Endothelial cell (in vitro differentiated cells): ENCODE results near the gene CELA2A. TPM values are rescaled to one million over a fixed set of nuclear protein-coding genes. Genes with fewer than 3 reads are reported as not detected.

ENCODE experiments used
- DNase-seq: peaks from one replicate; pipeline ENCODE4 v3.0.0; 2021; ENCODE audit warnings: low spot score
- H3K27ac Mint-ChIP-seq: one replicate; pipeline ENCODE4 v1.8.0; 2021; ENCODE audit warnings: mixed read lengths, inconsistent platforms; ENCODE audit not compliant: unreplicated experiment
- H3K27me3 Mint-ChIP-seq: one replicate; pipeline ENCODE4 v1.8.0; 2021; ENCODE audit warnings: mild to moderate bottlenecking, moderate library complexity, mixed read lengths, inconsistent platforms; ENCODE audit not compliant: unreplicated experiment
- H3K36me3 Mint-ChIP-seq: one replicate; pipeline ENCODE4 v1.8.0; 2021; ENCODE audit warnings: mild to moderate bottlenecking, low read depth, mixed read lengths, inconsistent platforms; ENCODE audit not compliant: unreplicated experiment
- H3K4me1 Mint-ChIP-seq: one replicate; pipeline ENCODE4 v1.8.0; 2021; ENCODE audit warnings: mild to moderate bottlenecking, mixed read lengths, inconsistent platforms; ENCODE audit not compliant: unreplicated experiment
- H3K4me3 Mint-ChIP-seq: one replicate; pipeline ENCODE4 v1.8.0; 2021; ENCODE audit warnings: mild to moderate bottlenecking, mixed read lengths, inconsistent platforms; ENCODE audit not compliant: unreplicated experiment
- H3K9me3 Mint-ChIP-seq: one replicate; pipeline ENCODE4 v1.8.0; 2021; ENCODE audit warnings: mixed read lengths, inconsistent platforms; ENCODE audit not compliant: unreplicated experiment
- CTCF ChIP-seq: fragments of 200-600 bp; sonication (generic); IDR thresholded peaks from one replicate; pipeline ENCODE4 v1.5.0; 2021; ENCODE audit warnings: antibody characterized with exemption; ENCODE audit not compliant: unreplicated experiment
- total RNA-seq: library from RNA; stranded (reverse); fragmentation: NEBNext Ultra II Directional; extraction: Animal tissue kit (Norgen Biotek cat#: 25700); gene quantifications from one replicate; pipeline ENCODE4 v1.2.1, GENCODE V29; 2021; ENCODE audit not compliant: unreplicated experiment

The CELA2A gene
- total RNA-seq, 1 donor from 2014 or later, result not detected

GRCh38 chr1:15449567-15449966 lies 7.0 kb upstream of the CELA2A start:
- peaks cover 4% of the 10 kb centered on the region for H3K36me3 Mint-ChIP-seq
- no peak for DNase-seq
- TF ChIP-seq CTCF, result no peak
- H3K4me3 Mint-ChIP-seq, result no peak overlapping the region
- H3K27me3 Mint-ChIP-seq, result peaks cover 5% of the 10 kb centered on the region
- H3K27ac Mint-ChIP-seq, result no peak overlapping the region
- H3K4me1 Mint-ChIP-seq, result peaks cover 2% of the 10 kb centered on the region
- no peaks in the 10 kb centered on the region for H3K9me3 Mint-ChIP-seq

- Mint-ChIP-seq H3K36me3 (no peaks in the 10 kb centered on the region), H3K27ac (no peak overlapping the region), H3K4me3 (no peak overlapping the region), H3K9me3 (no peaks in the 10 kb centered on the region), H3K27me3 (peaks cover 7% of the 10 kb centered on the region), H3K4me1 (no peaks in the 10 kb centered on the region)
- no peak for TF ChIP-seq CTCF
- DNase-seq, result no peak
Observed at GRCh38 chr1:15451014-15451722, 5.4 kb upstream of the CELA2A start.

- Mint-ChIP-seq H3K27ac (no peak overlapping the region), H3K4me3 (no peak overlapping the region), H3K9me3 (no peaks in the 10 kb centered on the region), H3K27me3 (peaks cover 7% of the 10 kb centered on the region), H3K36me3 (no peaks in the 10 kb centered on the region), H3K4me1 (no peaks in the 10 kb centered on the region)
- DNase-seq, result no peak
- TF ChIP-seq CTCF, result no peak
Observed at GRCh38 chr1:15452216-15452615, 4.3 kb upstream of the CELA2A start.

- no peaks in the 10 kb centered on the region for H3K4me1 Mint-ChIP-seq
- DNase-seq, result no peak
- H3K27me3 Mint-ChIP-seq, result peaks cover 7% of the 10 kb centered on the region
- H3K27ac Mint-ChIP-seq, result no peak overlapping the region
- H3K9me3 Mint-ChIP-seq, result no peaks in the 10 kb centered on the region
- no peaks in the 10 kb centered on the region for H3K36me3 Mint-ChIP-seq
- H3K4me3 Mint-ChIP-seq, result no peak overlapping the region
- no peak for TF ChIP-seq CTCF
Observed at GRCh38 chr1:15452866-15453571, 3.5 kb upstream of the CELA2A start.

- no peak for TF ChIP-seq CTCF
- H3K4me1 Mint-ChIP-seq, result no peaks in the 10 kb centered on the region
- DNase-seq, result no peak
- no peak overlapping the region for H3K4me3 Mint-ChIP-seq
- peaks cover 7% of the 10 kb centered on the region for H3K27me3 Mint-ChIP-seq
- H3K36me3 Mint-ChIP-seq, result no peaks in the 10 kb centered on the region
- H3K27ac Mint-ChIP-seq, result no peak overlapping the region
- H3K9me3 Mint-ChIP-seq, result no peaks in the 10 kb centered on the region
Observed at GRCh38 chr1:15453734-15454133, 2.8 kb upstream of the CELA2A start.
